GM21381 (cell line): ENCODE data around the gene SKI.

ENCODE experiments used
- ATAC-seq: cut with Tn5 transposase; IDR thresholded peaks from one replicate; pipeline ENCODE4 v1.9.1; 2021; ENCODE audit warnings: mild to moderate bottlenecking, moderate library complexity; ENCODE audit not compliant: unreplicated experiment

Gene SKI

DNA sequence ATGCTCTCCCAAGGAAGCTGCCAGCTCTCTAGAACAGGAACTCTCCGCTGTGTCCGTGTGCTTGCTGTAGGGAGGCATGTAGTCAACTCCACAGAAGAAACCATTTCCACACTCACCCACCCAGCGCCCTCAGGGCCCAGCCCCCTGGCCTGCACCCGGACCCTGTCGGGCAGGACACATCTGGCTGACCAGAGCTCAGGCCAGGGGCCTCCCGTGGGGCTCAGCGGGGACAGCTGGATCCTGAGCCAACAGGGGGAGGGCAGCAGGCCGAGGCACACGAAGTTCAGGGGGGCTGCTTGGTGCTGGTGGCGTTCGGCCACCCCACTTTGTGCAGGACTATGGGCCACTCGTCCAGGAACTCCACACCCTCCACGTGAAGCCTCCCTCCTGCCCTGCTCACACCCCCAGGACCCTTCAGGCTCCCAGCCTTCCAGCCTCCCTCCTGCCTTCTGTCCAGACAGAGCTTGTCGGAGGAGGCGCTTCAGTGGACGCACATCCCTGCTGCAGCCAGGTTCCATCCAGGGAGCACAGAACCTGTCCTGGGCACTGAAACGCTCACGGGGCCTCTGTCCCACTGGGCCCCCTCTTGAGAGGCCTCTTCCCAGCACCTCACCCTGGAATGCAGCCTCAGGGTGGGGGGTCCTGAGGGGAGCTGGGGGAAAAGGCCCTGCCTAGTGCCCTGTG is 18.6 kb upstream of the SKI start:
- no peak for ATAC-seq

DNA sequence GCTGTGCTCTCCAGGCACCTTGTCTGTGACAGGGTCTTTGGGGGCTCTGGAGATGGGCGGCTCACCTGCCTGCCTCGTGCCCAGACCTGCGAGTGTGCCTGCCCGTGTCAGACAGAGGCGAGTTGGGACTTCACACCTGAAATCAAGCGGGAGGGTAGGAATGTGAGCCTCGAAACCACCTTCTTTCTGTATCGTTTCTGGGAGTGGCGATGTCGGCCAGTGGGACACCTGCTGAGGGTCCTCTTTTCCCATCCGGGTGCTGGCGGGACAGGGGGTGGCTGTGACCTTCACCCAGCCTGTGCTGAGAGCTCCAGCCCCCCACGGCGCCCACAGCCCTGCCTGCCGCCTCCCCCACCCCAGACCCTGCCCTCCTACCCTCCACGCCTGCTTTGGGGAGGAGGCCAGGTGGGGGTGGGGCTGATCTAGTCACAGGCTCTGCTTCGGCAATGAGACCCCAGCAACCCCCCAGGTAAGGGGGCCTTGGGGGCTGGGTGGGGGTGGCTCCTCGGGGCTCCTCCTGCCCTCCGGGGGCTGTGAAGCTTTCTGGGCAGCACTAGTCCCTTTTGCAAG is 17.9 kb upstream of the SKI start:
- no peak for ATAC-seq

DNA sequence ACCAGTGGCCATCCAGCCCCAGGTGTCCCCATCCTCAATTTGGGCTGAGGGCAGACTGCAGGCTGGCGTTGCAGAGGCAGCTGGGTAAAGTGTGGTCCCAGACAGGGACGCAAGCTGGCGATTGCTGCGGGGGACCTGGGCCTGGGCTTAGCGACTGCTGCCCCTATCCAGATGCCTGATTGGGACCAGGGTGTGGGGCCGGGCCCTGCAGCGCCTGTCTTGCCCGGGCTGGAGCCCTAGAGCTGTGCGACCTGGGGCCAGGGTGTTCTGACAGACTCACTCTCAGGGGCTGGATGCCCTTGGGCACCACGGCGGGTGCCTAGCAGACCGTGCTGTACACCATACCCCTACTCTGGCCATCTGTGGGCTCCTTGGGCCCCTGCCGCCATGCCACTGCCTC is 17.3 kb upstream of the SKI start:
- ATAC-seq, result no peak

DNA sequence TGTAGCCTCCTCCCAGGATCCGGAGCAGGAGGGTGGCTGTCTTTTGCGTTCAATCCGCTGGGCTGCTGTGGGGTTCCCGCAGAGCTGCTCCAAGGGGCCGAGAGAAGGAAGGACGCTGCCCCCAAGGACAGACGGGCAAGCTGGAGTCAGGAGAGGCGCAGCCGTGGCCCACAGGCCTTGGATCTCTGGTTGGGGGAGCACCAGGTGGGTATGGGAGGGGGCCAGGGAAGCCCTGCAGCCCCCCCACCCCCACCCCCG is 15.9 kb upstream of the SKI start:
- ATAC-seq, result no peak

DNA sequence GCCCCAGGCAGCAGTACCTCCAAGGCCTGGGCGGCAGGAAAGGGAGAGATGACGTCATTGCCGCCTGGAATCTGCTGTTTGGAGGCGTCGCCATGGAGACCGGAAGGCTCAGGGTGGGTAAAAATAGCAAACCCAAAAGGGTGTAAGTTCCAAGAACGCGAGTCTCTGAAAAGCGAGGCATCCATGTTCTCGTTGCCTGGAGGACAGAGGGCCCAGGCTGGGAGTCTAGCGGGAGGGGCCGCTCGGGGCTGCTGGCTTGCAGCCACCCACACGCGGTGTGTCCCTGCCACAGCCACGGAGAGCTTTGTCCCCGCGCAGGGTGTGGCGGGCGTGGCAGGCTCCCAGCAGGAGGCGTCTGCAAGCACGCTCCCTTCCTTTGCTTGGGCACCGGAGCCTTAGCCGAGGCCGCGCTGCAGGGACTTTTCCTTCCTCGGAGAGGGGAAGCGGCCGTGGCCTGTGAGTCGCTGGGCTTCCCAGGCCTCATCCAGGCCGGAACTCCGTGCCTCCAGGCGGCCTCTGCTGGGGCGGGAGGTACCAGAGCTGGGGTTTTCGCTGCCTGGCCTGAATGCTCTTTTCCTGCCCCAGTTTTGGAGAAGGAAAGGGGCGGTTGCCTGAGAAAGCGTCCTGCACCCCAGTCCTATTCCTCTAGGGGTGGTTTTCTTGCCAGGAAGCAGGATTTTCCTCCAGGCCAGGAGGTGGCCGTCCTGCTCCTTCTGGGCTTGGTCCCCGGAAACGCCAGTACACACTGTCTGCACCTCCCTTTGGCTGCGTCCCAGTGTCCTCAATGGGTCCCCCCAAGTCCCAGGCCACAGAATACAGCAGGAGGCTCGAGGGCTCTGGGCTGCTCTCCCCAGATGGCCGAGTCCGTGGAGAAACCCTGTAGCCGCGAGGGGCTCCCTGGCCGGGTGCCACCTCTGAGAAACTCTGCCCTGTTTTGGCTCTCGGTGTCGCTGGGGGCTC is 15.3 kb upstream of the SKI start:
- no peak for ATAC-seq

DNA sequence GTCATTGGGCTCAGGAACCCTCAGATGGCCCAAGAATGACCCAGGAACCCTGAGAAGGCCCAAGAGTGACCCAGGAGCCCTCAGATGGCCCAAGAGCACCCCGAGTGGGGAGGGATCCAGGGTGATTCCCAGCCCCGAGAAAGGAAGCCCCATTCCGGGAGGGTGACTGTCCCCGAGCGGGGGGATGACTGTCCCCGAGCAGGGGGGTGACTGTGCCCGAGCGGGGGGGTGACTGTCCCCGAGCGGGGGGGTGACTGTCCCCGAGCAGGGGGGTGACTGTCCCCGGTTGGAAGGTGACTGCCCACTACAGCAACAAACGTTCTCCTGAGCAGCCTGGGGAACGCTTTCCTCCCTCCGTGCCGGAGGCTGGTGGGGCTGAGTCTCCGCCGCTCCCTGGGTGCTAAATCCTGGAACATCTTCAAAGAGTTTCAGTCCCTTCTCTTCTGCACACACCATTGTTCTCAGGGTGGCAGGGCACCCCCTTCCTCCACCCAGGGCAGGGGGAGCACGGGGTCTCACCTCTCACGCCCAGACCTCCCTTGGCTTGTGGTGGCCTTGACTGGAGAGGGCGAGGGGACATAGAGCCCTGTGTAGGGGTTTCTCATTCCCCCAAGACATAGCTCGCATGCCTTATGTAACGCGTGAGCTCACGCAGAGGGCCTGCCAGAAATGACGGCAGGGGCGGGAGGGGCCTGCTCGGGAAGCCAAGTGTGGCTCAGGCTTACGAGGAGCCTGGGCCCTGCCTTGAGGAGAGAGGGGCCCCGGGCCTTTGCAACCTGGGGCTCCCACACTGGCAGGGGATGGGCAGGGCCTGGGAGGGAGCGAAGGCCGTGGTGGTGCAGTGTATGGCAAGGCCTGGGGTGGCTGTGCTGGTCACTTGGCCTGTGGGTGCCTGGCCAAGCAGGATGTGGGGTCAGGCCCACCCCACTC is 14.3 kb upstream of the SKI start:
- no peak for ATAC-seq

DNA sequence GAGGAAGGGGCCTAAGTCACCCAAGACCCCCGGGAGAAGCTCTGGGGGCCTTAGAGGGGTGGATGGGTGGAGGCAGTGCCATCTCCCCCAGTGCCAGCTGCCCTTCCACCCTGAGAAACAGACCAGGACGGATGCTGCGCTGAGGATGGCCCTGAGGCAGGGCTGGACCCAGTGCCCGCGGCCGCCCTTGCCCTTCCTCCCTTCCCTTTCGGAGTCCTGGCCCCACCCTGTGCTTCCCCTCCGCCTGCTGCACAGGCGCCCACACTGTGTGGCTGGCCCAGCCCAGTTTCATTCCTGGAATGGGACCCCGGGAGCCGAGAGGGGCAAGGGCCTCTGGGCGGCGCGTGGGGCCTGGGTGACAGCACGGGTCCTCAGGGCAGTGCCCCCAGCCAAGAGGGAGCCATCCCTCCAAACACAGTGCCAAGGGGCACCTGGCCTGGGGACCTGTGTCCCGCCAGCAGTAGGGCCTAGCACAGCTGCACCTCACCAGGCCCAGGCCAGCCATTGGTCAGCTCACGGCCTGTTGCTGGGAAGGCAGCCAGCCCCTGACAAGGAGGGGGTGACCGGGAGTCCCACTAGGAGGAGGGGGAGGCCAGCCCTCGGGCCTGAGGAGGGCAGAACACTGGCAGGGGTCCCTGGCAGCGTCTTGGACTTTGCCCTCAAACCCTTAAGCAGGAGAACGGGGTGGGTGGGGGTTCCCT is 13.4 kb upstream of the SKI start:
- no peak for ATAC-seq

DNA sequence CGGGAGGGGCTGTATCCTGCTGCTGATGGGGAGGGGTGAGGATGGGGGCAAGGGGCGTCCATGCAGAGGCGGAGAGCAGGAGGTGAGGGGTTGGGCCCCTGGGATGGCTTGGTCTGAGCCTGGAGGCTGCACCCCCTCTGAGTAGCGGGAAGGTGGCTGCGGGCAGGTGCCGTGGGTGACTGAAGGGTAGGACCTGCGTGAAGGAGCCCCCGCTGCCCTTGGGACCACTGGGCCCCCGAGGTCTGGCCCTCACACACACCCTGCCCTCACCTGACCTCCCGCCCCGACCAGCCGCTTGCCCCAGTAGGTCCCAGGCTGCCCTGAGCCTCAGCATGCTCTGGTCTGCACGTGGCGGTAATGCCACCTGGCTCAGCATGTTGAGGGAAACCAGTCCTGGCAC is 12.8 kb upstream of the SKI start:
- ATAC-seq, result no peak

DNA sequence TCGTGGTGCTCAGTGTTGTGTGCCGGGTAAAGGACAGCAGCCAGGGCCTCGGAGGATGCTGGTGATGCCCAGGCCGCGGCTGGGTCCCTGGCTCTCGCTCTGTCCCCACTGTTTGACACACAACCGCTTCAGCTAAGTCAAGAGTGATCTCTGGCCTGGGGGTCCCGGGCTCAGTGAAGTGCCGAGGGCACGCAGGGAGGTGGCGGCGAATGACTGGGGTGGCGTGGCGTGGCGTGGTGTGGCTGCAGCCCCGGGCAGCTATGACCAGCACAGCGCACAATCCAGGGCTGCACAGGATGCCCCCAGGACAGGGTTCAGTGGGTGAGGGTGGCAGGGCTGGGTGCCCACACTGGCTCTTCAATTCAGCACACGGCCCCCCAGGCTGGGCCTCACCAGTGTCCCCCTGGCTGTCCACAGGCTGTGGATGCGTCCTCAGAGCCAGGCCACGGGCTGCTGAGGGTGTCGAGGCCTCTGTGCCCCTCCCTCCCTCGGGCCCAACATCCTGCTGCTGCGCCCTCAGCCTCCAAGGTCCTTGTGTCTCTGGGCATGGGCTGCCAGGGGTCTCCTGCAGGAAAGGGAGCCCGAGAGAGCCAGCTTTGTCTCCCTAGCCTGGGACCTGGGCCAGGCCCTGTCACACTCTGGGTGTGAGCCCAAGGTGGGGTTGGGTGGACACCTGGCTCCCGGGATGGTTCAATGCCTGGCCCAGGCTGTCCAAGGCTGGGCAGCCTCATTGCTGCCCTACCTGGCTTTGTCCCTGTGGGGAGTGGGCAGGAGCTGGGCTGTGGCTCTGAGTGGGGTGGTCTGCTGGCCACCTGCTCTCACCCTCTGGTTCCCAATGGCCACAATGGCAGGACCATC is 12.0 kb upstream of the SKI start:
- ATAC-seq, result no peak

DNA sequence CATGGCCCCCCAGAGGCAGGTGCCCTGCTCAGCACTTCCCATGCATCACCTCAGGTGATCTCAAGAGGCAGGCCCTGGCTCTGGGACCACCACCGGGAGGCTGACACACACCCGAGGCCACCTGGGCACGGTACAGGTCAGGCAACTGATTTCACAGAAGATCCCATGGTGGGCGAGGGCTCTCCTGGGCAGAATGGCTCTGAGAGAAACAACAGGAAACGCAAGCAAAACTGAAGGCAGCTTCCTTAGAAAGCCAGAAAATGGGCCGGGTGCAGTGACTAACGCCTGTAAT is 11.4 kb upstream of the SKI start:
- ATAC-seq, result no peak

DNA sequence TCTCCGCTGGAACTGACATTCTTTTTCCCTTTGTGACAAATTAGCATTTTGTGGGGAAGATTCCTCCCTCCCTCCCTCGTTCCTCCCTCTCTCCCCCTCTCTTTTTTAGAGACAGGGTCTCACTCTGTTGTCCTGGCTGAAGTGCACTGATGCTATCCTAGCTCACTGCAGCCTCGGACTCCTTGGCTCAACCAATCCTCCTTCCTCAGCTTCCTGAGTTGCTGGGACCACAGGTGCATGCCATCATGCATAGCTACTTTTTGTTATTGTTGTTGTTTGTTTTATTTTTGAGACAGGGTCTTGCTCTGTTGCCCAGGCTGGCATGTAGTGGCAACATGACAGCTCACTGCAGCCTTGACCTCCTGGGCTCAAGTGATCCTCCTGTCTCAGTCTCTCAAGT is 6.8 kb upstream of the SKI start:
- no peak for ATAC-seq

DNA sequence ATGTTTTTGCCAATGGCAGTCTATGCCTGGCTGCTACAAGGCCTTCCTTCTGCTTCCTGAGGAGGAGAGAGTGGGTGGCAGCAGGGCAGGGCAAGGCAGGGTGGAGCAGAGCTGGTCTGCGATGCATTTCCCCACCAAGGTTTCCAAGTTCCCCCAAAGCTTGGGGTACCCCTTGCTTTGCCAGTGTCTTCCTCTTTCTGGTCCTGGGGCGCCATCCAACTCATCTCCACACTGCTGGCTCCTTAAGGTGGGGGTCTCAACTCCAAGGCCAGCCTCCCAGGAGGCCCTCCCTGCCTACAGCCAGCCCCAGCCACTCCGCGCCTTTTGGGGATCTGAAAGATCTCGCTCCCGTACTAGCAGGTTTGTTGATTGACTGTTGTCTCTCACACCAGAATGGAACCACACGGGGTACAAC is 3.9 kb upstream of the SKI start:
- ATAC-seq, result no peak

DNA sequence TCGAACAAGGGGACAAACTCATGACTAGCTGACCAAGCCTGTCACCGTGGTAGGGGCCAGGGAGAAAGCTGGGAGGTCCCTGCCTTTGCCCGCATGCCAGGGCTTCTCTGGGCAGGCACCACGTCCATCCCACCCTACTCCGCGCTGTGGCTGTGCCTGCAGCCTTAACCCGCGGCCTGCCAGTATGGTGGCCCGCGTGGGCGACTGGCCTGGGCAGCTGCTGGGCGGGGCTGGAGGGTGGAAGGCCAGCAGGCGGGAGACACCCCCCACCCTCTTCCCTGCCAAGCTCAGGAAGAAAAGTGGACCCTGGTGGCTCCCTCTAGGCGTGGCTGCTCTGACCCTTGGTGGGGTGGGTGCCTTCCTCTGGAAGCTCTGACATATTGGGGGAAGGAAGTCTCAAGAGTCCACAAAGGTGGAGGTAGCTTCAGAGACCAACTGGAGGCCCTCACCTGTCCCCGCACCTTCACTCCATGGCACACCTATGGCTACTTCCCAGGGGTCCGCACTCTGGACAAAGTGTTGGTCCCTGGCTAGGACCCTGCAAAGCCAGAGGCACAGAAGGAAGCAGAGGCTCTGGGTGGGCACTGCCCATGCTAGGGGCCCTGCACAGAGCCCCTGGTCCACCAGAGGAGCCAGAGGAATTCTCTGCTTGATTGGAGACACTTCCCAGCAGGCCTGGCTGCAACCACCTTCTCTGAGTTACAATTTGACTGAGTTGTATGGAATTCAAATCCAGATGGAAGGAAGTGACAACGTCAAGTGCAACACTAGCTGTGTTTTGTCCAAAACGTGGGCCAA is 3.3 kb upstream of the SKI start:
- ATAC-seq, result no peak

DNA sequence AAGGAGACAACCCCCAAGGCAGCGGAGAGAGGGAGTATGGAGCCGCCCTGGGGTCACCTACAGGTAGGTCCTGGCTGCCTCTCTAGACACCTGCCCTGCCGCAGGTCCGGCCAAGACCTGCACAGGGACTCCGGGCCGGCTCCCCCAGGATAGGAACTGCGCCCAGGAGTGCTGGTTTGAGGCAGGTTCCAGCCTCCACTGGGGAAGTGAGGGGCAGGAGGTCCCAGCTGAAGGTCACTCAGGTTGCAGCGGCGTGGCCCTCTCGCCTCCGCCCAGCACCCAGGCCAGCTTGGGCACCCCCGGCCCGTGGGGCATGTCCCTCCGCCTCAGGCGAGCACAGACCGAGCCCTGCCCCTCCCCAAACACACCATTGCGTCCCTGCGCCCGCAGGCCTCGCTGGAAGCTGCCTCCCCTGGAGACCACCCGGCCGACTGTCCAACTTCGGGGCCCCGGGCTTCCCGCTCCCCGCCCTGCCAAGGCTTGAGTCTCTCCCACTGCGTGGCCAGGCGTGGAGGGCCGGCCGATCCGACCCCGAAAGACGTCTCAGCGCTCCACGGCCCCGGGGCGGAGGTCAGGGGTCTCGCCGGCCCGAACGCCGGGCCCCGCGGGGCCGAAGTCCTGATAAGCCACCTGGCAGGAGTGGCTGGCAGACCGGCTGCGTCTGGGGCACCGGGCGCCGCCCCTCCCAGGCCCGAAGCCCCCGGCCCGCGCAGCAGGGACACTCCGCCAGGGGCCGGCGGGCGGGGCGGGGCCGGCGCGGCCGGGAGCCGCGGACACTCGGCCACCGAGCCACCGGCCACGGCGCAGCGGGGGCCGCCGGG is 1.4 kb upstream of the SKI start:
- ATAC-seq, result peak; percentile 11

DNA sequence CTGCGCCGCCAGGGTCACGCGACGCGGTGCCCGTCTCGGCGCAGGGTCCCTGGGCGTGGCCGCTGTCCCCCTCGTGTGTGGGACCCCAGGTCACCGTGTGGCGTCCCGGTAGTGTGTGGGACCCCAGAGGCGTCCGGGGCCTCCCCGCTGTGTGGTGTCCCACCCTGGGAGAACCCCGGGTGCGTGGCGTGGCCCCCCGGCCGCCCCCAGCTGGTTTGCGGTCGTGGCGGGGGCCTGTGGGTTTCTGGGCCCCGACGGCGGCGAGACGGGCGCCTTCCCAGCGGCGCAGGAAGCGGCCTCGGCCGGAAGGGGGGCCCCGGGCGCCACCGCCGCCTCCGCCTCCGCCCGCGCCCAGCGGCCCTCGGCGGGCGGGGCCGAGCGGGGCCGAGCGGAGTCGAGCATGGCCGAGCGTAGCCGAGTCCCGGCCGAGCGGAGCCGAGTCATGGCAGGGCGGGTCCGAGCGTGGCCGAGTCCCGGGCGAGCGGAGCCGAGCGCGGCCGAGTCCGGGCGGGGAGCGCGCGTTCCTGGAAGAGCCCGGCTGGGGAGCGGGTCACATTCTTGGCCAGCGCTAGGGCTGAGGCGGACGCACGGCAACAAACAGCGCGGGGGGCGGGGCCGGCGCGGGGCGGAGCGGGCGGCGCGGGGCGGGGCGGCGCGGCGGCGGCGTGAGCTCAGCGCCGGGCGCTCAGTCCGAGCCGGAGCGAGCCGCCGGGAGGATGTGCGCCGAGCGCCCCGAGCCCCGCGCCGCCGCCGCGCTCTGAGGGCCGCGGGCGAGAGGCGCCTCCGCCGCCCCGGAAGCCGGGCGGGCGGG is 568 bp upstream of the SKI start:
- peak; percentile 87 for ATAC-seq

DNA sequence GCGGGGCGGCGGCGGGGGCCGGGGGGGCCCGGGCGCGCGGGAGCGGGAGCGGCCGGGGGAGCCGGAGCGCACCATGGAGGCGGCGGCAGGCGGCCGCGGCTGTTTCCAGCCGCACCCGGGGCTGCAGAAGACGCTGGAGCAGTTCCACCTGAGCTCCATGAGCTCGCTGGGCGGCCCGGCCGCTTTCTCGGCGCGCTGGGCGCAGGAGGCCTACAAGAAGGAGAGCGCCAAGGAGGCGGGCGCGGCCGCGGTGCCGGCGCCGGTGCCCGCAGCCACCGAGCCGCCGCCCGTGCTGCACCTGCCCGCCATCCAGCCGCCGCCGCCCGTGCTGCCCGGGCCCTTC is 546 bp downstream of the SKI start:
- ATAC-seq, result no peak

DNA sequence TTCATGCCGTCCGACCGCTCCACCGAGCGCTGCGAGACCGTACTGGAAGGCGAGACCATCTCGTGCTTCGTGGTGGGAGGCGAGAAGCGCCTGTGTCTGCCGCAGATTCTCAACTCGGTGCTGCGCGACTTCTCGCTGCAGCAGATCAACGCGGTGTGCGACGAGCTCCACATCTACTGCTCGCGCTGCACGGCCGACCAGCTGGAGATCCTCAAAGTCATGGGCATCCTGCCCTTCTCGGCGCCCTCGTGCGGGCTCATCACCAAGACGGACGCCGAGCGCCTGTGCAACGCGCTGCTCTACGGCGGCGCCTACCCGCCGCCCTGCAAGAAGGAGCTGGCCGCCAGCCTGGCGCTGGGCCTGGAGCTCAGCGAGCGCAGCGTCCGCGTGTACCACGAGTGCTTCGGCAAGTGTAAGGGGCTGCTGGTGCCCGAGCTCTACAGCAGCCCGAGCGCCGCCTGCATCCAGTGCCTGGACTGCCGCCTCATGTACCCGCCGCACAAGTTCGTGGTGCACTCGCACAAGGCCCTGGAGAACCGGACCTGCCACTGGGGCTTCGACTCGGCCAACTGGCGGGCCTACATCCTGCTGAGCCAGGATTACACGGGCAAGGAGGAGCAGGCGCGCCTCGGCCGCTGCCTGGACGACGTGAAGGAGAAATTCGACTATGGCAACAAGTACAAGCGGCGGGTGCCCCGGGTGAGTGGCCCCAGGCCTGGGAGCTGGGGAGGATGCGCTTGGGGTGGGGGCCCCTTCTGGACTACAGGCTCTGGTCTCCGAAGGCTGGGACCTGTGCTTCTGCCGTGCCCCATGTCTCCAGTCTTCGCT is 1.1 kb downstream of the SKI start:
- ATAC-seq, result no peak
